Panc1 (cell line): ENCODE data around the gene JMJD1C. TPM values are rescaled to one million over a fixed set of nuclear protein-coding genes. Genes with fewer than 3 reads are reported as not detected.

Experiments
- ATAC-seq: fragments of 200-7000 bp; cut with Tn5 transposase; 2 replicates; pipeline ENCODE4 v1.9.1; 2020; ENCODE audit warnings: mild to moderate bottlenecking, moderate library complexity
- BruUV-seq: library from RNA; stranded (reverse); fragments of 400-500 nt; replicated peaks from 2 replicates; lab custom pipeline; 2021; lab: Mats Ljungman, UMichigan
- CTCF ChIA-PET: fragments of 300-600 bp; sonication (Branson Sonifier 250); formaldehyde crosslinking; loops from one replicate; lab custom pipeline; 2022; ENCODE audit warnings: antibody characterized with exemption; lab: Charles Lee
- POLR2A ChIA-PET: fragments of 300-600 bp; sonication (Branson Sonifier 250); formaldehyde crosslinking; loops from one replicate; lab custom pipeline; 2022; ENCODE audit warnings: antibody characterized with exemption; lab: Charles Lee
- DNase-seq: peaks from one replicate; pipeline ENCODE4 v3.0.0-alpha.2; 2010; ENCODE audit warnings: low read depth, low spot score
- H3K27ac ChIP-seq: 2 replicates; pipeline ENCODE4 v1.5.1; 2011; ENCODE audit warnings: mild to moderate bottlenecking, low read length, inconsistent platforms
- H3K27me3 ChIP-seq: fragments of 200-500 bp; sonication (Bioruptor generic); 2 replicates; pipeline ENCODE4 v1.6.0; 2014; ENCODE audit warnings: low read length, inconsistent platforms; ENCODE audit not compliant: control insufficient read depth, insufficient read depth
- H3K36me3 ChIP-seq: fragments of 200-500 bp; sonication (Bioruptor generic); 2 replicates; pipeline ENCODE4 v1.5.1; 2014; ENCODE audit warnings: inconsistent platforms, mild to moderate bottlenecking, low read length, moderate library complexity; ENCODE audit not compliant: control insufficient read depth, insufficient read depth
- H3K4me1 ChIP-seq: 2 replicates; pipeline ENCODE4 v1.5.1; 2011; ENCODE audit warnings: inconsistent platforms, mild to moderate bottlenecking, low read length, moderate library complexity; ENCODE audit not compliant: control insufficient read depth, insufficient read depth
- H3K4me3 ChIP-seq, 2 experiments: 2 replicates each; pipeline ENCODE4 v1.5.1; 2011 to 2012; ENCODE audit warnings: low read depth in 2 of 2, low read length in 2 of 2, mild to moderate bottlenecking in 2 of 2, inconsistent platforms in 1 of 2, moderate library complexity in 1 of 2
- H3K9me3 ChIP-seq: fragments of 200-500 bp; sonication (Bioruptor generic); 2 replicates; pipeline ENCODE4 v1.5.1; 2014; ENCODE audit warnings: low read depth, mild to moderate bottlenecking, inconsistent platforms, low read length, moderate library complexity; ENCODE audit not compliant: control insufficient read depth, insufficient read depth
- POLR2AphosphoS5 ChIP-seq: IDR thresholded peaks from 2 replicates; pipeline ENCODE4 v1.6.1; 2012; ENCODE audit warnings: mild to moderate bottlenecking, low read depth, low read length, moderate library complexity
- SIN3A ChIP-seq: IDR thresholded peaks from 2 replicates; pipeline ENCODE4 v1.6.1; 2012; ENCODE audit warnings: low read depth, mild to moderate bottlenecking, low read length, moderate library complexity, borderline replicate concordance; ENCODE audit not compliant: insufficient read depth
- TCF7L2 ChIP-seq: IDR thresholded peaks from 2 replicates; pipeline ENCODE4 v1.6.1; 2011; ENCODE audit warnings: mild to moderate bottlenecking, low read depth, low read length, inconsistent platforms
- in situ Hi-C: cut with HindIII; loops from 2 replicates; pipeline ENCODE4 v1.10.0; 2016; ENCODE audit warnings: low sequenced_read_pairs, low pct_unique_long_range_greater_than_20kb
- intact Hi-C: fragments of 100-400 bp; cut with micrococcal nuclease; formaldehyde crosslinking; loops from one replicate; pipeline ENCODE4 v1.10.0; 2022; ENCODE audit not compliant: unreplicated experiment
- total RNA-seq: library from RNA; stranded (reverse); gene quantifications from one replicate; pipeline ENCODE4 v1.2.1, GENCODE V29; 2021; ENCODE audit not compliant: unreplicated experiment
- TF ChIP-seq, protein P1 (sequence below), 2 experiments: IDR thresholded peaks; 2 replicates each; pipeline ENCODE4 v1.6.1; 2011 to 2012; ENCODE audit warnings: low read depth in 2 of 2, control low read depth in 1 of 2, low read length in 1 of 2, mild to moderate bottlenecking in 1 of 2, moderate library complexity in 1 of 2; ENCODE audit not compliant: insufficient read depth in 1 of 2
- TF ChIP-seq, protein P2 (sequence below): fragments of 450-650 bp; IDR thresholded peaks from 2 replicates; pipeline ENCODE4 v1.5.1; 2017; ENCODE audit warnings: mild to moderate bottlenecking

Gene JMJD1C
- total RNA-seq, 1 experiment from 2014 or later, result 88.3 TPM

DNA sequence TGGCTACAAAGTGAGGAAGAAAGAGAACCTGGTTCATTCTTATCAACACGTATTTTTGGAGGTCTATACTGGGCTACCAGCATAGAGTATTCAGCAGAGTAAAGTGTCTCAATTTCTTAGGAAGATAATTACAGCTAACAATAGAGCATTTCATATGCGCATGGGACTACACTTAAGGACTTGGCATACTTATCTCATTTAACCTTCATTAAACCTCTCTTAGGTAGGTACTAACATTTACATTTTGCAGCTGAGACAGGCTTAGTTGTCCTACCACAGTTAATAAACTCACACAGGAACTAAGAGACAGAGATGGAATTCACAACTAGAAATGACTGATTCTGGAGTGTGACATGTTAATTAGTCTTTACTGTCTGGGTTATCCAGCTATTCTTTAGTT lies 266.1 kb downstream of the JMJD1C start:
- intact Hi-C loops, result no loop called here
- ChIA-PET CTCF (interaction anchor here (0.5 kb wide), 1 partner anchor 568 kb away, joined by 3 read pairs; no protein-coding TSS in a partner anchor), POLR2A (no interaction called here)

DNA sequence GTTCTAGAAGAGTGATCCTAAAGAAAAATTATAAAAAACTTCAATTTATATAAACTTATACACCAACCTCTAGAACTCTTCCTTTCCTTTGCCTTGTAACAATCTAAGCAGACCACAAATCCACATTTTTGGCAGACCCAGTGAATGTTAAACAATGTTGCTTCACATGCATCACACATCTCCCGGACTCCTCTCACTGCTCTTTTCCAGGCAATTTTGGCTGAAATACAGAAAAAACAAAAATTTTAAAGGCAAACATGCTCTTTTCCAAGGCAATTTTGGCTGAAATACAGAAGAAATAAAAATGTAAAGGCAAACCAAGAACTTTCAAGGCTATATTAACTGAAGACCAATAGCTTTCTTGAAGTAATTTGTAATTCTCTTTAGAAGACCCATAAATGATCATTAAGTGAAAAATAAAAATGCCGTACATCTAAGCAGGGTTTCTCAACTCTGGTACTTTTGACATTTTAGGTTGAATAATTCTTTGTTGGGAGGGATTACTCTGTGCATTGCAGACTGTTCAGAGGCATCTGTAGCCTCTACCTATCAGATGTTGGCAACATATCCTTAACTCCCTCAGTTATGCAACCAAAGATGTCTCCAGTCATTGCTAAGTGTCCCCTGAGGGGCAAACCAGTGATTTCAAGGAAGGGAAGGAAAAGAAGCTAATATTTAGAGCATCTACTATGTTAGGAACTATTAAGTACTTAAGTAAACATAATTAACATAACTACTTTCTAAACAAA lies 268.3 kb downstream of the JMJD1C start:
- no peak overlapping the region for H3K27ac ChIP-seq
- in situ Hi-C loops, result loop anchor here (25.0 kb wide), 1 partner anchor 515 kb away; no protein-coding TSS in a partner anchor
- TF ChIP-seq POLR2AphosphoS5, result no peak
- no peak for TF ChIP-seq TCF7L2
- TF ChIP-seq, protein P1, sequence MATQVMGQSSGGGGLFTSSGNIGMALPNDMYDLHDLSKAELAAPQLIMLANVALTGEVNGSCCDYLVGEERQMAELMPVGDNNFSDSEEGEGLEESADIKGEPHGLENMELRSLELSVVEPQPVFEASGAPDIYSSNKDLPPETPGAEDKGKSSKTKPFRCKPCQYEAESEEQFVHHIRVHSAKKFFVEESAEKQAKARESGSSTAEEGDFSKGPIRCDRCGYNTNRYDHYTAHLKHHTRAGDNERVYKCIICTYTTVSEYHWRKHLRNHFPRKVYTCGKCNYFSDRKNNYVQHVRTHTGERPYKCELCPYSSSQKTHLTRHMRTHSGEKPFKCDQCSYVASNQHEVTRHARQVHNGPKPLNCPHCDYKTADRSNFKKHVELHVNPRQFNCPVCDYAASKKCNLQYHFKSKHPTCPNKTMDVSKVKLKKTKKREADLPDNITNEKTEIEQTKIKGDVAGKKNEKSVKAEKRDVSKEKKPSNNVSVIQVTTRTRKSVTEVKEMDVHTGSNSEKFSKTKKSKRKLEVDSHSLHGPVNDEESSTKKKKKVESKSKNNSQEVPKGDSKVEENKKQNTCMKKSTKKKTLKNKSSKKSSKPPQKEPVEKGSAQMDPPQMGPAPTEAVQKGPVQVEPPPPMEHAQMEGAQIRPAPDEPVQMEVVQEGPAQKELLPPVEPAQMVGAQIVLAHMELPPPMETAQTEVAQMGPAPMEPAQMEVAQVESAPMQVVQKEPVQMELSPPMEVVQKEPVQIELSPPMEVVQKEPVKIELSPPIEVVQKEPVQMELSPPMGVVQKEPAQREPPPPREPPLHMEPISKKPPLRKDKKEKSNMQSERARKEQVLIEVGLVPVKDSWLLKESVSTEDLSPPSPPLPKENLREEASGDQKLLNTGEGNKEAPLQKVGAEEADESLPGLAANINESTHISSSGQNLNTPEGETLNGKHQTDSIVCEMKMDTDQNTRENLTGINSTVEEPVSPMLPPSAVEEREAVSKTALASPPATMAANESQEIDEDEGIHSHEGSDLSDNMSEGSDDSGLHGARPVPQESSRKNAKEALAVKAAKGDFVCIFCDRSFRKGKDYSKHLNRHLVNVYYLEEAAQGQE (IDR thresholded peaks at IDR 0.05; ENCODE audit: insufficient read depth in 1 of 2, low read depth in 2 of 2, low read length in 1 of 2), result no peak
- TF ChIP-seq, protein P2, sequence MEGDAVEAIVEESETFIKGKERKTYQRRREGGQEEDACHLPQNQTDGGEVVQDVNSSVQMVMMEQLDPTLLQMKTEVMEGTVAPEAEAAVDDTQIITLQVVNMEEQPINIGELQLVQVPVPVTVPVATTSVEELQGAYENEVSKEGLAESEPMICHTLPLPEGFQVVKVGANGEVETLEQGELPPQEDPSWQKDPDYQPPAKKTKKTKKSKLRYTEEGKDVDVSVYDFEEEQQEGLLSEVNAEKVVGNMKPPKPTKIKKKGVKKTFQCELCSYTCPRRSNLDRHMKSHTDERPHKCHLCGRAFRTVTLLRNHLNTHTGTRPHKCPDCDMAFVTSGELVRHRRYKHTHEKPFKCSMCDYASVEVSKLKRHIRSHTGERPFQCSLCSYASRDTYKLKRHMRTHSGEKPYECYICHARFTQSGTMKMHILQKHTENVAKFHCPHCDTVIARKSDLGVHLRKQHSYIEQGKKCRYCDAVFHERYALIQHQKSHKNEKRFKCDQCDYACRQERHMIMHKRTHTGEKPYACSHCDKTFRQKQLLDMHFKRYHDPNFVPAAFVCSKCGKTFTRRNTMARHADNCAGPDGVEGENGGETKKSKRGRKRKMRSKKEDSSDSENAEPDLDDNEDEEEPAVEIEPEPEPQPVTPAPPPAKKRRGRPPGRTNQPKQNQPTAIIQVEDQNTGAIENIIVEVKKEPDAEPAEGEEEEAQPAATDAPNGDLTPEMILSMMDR, result no peak
- no peak for TF ChIP-seq SIN3A
- ATAC-seq (no peak), DNase-seq (no peak)
- CTCF ChIA-PET, result no interaction called here
- H3K27me3 ChIP-seq, result no peaks in the 10 kb centered on the region
- no peaks in the 10 kb centered on the region for H3K9me3 ChIP-seq
- H3K4me3 ChIP-seq, result no peak overlapping the region
- POLR2A ChIA-PET, result no interaction called here
- intact Hi-C loops, result no loop called here
- BruUV-seq, result no TSS peak
- no peaks in the 10 kb centered on the region for H3K4me1 ChIP-seq
- H3K36me3 ChIP-seq, result peaks cover 59% of the 10 kb centered on the region

More for the DNA sequence above, 266.1 kb downstream of the JMJD1C start:
- no peak overlapping the region for H3K27ac ChIP-seq
- in situ Hi-C loops, result loop anchor here (25.0 kb wide), 1 partner anchor 513 kb away; no protein-coding TSS in a partner anchor
- TF ChIP-seq TCF7L2 (no peak), POLR2AphosphoS5 (no peak), SIN3A (no peak)
- TF ChIP-seq, protein P1 (IDR thresholded peaks at IDR 0.05; ENCODE audit: insufficient read depth in 1 of 2, low read depth in 2 of 2, low read length in 1 of 2), result no peak
- TF ChIP-seq, protein P2, result no peak
- no peaks in the 10 kb centered on the region for H3K9me3 ChIP-seq
- H3K27me3 ChIP-seq, result no peaks in the 10 kb centered on the region
- no peak for DNase-seq
- no peak overlapping the region for H3K4me3 ChIP-seq
- H3K36me3 ChIP-seq, result peaks cover 50% of the 10 kb centered on the region
- BruUV-seq, result no TSS peak
- H3K4me1 ChIP-seq, result no peaks in the 10 kb centered on the region
- ATAC-seq, result no peak
